CD1c-positive myeloid dendritic cell (primary cell): ENCODE results near the gene OXSR1.
A peak's percentile ranks its signal among the peaks of the same experiment; 100 is the strongest.
"Not testable (repeated sequence)": the region's sequence is repeated elsewhere in the genome, so short reads cannot be mapped to it uniquely, and the experiment has no call there.

Experiments
- DNase-seq: peaks from one replicate; pipeline ENCODE4 v3.0.0-alpha.2; 2016; ENCODE audit errors: extremely low spot score

OXSR1 gene

DNA sequence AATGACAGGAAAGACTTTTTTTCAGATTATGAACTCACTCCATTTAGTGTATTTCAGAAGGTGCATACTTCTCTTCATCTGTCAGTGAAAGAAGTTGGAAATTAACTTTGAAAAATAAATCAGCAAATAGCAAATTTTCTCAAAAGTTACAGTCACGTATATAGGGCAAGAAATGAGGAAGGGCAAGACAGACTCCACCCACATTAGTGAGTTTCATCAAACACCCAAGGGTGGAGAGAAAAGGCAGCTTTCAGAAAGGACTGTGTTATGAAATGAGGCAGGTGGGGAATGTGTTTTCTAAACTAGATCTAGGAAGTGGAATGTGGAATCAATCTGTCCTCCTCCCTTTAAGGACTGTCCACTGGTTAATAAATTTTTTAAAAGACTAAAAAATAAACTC lies 103.2 kb downstream of the OXSR1 start:
- DNase-seq = peak; percentile 50

DNA sequence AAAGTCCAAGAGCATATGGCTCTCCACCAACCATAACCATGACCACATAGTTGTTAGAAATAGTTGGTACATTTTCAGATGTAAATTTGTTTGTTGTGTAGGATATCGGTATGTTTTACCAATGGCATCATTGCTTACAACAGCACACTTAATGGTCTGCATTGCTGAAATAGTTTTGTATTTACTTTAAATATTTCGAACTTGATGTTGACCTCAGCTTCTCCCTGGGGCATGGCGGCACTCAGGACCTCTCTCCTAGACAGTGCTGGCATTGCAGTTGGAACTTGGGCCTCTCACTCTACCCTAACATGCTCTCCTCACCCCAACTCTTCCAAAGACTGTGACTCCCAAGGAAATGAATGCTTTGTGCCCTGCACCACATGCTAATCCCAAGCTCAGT lies 105.3 kb downstream of the OXSR1 start:
- no peak for DNase-seq

DNA sequence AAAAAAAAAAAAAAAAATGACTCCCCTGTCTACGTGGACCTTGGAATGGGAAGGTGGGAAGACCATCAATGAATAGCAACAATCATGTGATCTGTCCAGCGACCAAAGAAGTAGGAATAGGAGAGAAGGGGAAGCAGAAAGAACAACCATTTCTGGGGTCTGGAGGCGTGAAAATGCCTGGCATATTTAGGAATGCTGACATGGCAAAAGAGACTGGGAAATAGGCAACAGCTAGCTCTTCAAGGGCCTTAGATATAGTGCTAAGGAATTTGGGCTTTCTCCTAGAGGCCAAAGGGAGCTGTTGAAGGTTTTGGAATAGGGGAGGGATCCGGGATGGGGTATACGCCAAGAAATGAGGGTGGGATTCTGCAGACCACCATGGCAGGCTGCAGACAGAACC lies 106.2 kb downstream of the OXSR1 start:
- DNase-seq = no peak

DNA sequence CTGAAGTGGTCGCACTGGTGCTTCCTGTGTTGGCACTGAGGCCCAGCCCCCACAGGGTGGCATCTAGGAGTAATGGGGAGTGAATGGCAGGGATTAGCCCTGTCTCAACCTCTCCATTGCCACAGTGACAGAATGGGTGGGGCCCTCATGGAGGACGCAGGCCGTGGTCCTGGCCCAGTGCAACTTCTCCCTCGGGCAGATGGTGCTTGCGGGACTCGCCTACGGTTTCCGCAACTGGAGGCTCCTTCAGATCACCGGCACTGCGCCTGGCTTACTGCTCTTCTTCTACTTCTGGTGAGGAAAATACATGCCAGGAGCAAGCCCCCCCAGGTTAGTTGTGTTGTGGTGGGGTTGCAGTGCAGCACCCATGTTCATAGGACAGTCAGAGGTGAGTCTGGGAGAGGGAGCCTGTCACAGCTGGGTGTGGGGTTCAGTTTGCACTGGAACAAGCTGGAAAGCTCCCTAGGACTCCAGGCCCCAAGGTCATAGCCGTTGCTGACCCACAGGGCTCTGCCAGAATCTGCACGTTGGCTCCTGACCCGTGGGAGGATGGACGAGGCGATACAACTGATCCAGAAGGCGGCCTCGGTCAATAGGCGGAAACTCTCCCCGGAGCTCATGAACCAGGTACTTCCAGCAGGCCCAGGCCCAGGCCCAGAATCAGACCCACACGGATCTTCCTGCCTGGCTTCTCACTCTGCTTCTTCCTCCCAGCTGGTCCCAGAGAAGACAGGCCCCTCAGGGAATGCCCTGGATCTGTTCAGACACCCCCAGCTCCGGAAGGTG lies 109.7 kb downstream of the OXSR1 start:
- no peak for DNase-seq

DNA sequence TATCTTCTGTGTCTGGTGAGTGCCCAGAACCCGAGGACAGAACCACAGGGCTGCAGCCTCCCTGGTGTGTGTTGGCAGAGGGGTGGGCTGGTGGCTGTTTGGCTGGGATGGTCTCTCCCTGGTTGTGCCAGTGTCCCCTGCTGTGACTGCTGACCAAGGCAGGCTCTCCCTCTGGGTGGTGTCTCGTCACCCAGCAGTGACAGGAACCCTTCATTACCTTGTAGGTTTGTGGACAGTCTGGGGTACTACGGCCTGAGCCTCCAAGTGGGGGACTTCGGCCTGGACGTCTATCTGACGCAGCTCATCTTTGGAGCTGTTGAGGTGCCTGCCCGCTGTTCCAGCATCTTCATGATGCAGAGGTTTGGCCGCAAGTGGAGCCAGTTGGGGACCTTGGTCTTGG lies 110.3 kb downstream of the OXSR1 start:
- no peak for DNase-seq

DNA sequence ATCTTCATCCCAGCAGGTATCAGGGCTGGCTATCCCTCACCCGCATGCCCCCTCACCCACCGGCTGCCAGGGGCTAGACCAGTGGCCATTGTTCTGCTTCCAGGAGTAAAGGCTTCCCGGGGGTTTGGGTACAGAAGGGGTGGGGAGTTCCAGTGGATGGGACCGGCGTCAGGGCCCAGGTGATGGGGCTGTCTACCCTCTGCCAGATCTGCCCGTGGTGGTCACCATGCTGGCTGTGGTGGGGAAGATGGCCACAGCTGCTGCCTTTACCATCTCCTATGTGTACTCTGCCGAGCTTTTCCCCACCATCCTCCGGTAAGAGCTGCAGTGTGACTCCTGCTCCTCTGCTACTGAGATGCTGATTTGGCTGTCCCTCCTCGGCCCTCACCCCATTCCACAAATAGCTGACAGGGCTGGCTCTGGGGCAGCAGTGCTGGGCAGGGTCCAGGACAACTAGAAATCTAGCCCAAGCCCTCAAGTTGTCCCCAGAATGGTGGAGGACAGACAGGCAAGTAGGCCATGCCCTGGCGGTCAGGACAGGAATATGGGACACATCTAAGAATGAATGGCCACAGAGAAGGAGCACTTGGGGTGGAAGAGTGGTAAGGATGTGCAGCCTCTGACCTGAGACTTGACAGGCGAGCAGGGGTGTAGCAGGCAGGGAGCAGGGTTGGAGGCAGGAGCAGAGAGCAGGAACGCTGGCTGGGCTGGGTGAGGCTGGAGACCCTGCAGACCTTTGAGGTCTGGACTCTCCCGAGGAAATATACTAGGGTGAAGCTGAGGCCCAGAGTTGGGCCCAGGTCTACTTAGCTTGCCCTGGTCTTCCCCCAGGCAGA lies 111.0 kb downstream of the OXSR1 start:
- no peak for DNase-seq

DNA sequence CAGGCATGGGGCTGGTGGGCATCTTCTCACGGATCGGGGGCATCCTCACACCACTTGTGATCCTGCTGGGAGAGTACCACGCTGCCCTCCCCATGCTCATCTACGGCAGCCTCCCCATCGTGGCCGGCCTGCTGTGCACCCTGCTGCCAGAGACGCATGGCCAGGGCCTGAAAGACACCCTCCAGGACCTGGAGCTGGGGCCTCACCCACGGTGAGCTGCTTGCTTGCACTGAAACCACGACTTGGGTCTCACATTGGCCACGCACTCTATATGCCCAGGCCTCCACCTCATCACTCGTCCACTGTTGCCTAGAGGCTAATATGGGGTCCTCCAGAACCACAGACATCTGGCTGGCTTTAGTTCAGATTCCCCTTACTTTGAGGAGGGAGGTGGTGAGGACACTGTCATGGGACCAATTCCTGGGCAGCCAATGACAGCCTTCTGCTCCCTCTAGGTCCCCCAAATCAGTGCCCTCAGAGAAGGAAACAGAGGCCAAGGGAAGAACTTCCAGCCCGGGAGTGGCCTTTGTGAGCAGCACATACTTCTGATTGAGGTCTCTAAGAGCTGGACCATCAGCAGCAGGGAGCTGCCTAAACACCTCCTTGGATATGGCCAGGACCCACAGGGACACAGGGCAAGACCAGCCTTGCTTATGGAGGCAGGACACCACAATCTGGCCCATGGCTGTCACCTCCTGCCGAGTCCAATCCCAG lies 111.7 kb downstream of the OXSR1 start:
- DNase-seq = no peak

DNA sequence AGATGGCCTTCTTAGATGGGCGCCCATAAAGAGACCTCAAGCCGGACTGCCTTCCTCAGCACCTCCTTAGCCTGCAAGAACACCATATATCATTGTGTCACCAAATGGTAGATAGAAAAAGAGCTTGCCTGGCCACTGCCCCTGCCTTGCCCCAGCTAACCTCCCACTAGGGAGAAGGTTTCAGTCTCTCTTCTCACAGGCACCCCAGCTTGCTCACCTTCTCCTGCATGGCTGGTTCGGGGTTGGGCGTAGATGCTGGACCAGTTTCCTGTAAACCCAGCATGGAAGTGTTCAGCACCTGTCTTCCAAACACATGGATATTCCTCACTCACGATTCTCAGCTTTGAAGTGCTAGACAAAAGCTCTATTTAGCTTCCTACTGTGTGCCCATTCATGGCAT lies 113.5 kb downstream of the OXSR1 start:
- no peak for DNase-seq

DNA sequence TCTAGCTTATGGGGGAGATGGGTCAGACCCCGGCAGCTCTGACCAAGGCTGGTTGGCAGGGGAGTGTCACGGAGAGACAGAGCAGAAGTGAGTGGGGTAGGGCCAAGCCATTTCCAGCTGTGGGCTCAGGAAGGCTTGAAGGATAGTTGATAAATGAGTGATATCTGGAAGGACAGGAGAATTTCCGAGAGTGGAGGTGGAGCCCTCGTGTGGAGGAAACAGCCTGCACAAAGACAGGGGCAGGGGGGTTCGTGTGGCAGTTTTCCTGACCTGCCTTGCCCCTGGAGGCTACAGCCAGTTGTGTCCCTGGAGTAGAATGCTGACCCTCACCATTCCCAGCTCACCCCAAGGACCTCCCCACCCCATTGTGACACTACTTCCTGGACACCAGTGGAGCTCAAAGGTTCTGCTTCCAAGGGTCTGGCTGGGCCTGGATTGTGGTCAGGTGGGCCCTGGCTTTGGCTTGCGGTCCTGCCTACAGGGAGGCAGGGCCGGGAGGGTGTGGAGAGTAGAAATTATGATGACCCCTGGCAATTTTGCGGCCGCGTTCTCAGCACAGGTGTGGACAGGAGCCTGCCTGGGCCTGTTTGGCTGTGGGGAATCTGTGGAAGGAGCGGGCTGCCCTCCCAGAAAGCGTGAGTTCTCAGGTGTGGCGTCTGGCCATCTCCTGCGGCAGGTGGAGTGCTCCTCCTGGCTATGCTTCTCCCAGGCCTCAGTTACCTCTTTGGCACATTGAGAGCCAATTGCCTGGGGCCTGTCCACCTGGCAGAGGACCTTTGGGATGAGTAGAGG lies 116.8 kb downstream of the OXSR1 start, which contains the start of gene SLC22A14:
SLC22A14 (plus strand) TSS at position 400 of the 792 bp plus-strand sequence. CDS start 23,733 bp downstream, outside the sequence.
- DNase-seq = no peak

DNA sequence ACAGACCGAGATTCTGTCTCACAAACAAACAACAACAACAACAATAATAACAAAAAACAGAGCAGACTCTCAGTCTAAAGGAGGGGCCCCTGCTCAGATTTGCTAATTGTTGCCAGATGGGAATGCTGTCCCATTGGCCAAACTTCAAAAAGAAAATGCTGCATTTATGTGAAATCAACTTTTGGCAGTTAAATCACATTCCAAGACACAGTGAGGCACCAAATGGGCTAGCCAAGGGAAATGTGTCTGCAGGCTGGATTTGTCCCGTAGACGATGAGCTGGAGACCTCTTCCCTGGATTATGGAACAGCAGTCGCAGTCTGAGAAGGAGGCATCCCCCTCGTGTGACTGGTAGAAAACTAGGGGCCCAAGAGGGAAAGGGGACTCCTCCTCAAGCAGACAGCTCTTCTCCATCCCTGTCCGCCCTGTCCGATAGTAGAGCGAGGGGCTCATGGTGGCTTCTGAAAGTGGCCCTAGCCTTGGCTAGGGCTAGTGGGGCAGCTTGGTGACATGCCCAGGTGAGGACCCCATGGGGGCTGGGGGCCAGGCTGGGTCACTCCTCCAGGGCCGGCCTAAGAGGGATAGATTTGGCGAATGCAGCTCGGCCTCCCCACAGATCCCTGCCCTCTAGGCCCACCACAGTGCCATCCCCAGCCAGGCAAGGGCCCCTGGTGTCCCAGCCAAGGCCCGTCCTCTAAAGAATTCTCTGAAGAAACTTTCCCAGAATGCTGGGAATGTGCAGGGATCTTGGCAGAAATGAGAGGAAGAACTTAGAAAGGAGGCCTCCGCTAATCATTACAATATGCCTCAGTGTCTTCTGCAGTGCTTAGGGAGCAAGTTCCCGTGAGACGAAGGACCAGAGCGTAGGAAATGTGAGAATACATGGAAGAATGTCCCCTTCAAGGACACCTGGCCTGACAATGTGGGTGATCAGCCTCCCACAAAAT lies 118.7 kb downstream of the OXSR1 start:
- no peak for DNase-seq

DNA sequence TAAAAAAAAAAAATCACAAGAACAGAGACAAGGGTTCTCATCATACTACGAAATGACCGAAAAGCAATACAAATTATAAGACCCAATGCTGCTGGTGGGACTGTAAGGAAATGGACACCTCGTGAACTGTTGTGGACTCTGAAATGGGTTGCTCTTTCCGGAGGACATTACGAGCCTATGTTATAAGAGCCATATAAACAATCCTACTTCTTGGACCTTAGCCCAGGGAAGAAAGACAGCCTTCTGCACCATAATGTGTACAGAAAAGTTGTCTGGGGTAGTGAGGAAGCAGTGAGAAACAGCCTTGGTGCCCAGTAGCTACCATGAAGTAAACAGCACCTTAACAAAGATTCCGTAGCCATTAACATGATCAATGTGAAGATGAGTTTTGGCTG lies 119.4 kb downstream of the OXSR1 start:
- DNase-seq = no peak

DNA sequence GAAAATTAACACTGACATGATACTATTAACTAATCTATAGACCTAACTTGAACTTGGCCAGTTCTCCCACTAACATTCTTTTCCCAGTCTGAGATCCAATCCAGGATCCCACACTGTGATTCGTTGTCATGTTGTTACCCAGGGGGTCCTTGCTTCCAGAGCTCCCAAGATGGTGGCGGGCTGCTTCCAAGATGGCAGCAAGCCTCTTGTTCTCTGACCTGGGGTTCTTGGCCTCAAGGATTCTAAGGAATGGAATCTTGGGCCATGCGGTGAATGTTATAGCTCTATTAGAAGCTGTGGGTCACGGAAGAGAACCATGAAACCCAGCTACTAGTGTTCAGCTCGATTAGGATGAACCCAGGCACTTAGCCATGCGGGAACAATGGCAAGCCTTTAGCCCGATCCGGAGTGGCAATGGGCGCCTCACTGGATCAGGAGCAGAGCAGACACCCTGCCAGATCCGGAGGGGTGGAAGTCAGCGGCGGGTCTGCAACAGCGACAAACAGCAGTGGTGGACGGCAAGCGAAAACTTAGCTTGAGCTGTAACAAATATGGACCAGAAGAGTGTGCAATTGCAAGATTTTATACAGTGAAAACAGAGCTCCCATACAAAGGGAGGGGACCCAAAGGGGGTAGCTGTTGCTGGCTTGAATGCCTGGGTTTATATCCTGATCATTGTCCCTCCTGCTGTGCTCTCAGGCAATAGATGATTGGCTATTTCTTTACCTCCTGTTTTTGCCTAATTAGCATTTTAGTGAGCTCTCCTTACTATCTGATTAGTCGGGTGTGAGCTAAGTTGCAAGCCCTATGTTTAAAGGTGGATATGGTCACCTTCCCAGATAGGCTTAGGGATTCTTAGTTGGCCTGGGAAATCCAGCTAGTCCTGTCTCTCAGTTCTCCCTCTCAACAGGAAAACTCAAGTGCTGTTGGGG lies 124.2 kb downstream of the OXSR1 start:
- DNase-seq = not testable (repeated sequence)

DNA sequence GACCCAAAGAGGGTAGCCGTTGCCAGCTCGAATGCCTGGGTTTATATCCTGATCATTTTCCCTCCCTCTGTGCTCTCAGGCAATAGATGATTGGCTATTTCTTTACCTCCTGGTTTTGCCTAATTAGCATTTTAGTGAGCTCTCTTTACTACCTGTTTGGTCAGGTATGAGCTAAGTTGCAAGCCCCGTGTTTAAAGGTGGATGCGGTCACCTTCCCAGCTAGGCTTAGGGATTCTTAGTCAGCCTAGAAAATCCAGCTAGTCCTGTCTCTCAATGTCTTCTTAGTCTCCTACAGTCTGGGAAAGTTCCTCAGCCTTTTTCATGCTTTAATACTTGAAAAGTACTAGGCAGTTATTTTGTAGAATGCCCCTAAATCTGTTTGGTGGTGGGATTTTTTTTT lies 131.7 kb downstream of the OXSR1 start:
- not testable (repeated sequence) for DNase-seq

DNA sequence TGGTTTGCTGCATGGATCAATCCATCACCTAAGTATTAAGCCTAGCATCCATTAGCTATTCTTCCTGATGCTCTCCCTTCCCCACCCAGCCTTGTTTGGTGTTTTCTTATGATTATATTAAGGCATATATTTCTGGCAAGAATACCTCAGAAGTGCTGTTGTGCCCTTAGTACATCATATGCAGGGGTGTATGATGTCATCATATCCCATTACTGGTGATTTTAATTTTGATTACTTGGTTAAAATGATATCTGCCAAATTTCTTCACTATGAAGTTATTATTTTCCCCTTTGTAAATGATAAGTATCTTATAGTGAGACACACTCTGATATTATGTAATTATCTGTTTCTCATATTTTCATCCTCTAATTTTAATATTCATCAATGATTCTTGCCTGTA lies 132.2 kb downstream of the OXSR1 start:
- no peak for DNase-seq

DNA sequence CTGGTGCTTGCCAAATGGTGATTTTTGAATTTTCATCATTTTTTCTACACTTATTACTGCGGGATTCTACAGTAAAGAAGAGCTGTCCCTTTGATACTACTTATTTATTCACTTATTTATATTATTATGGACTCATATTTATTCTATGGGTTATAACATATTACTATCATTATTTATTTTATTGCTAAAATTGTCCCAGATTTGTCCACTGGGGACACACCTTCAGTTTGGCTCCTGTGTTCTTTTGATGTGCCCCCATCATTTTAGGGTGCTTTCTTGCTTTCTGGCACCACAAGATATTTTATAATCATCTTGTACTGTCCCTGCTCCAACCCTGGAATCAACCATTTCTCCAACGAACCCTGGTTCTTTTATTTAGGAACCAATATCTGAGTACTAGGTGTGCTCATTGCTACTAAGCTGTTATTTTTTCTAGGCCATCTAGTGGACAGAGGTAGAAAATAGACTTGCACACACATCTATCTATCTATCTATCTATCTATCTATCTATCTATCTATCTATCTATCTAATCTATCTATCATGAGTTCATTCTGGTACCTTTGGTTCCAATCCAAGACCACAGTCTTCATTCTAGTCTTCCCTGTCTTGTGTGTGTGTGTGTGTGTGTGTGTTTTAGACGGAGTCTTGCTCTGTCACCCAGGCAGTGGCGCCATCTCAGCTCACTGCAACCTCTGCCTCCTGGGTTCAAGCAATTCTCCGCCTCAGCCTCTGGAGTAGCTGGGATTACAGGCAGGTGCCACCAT lies 132.8 kb downstream of the OXSR1 start:
- no peak for DNase-seq
